MM.1S (cell line): ENCODE measurements around the gene SAXO2.
"Not testable (repeated sequence)": the region's sequence is repeated elsewhere in the genome, so short reads cannot be mapped to it uniquely, and the experiment has no call there.

ENCODE experiments used
- DNase-seq: peaks from one replicate; pipeline ENCODE4 v3.0.0-alpha.2; 2015
- H2AFZ ChIP-seq: fragments of 300-600 bp; sonication (generic); 2 replicates; pipeline ENCODE4 v1.6.0; 2016; ENCODE audit warnings: antibody characterized with exemption, low read length
- H3F3A ChIP-seq: fragments of 300-600 bp; sonication (generic); 2 replicates; pipeline ENCODE4 v1.6.1; 2016; ENCODE audit warnings: mild to moderate bottlenecking, antibody characterized with exemption, low read length, moderate library complexity, mixed read lengths; ENCODE audit not compliant: insufficient read depth
- H3K27ac ChIP-seq: fragments of 300-600 bp; sonication (generic); 2 replicates; pipeline ENCODE4 v1.5.1; 2016; ENCODE audit warnings: mild to moderate bottlenecking, low read length
- H3K27me3 ChIP-seq: fragments of 300-600 bp; sonication (generic); replicated peaks from 2 replicates; pipeline ENCODE4 v1.6.0; 2016; ENCODE audit warnings: low read length; ENCODE audit not compliant: insufficient read depth
- H3K36me3 ChIP-seq: fragments of 300-600 bp; sonication (generic); replicated peaks from 2 replicates; pipeline ENCODE4 v1.6.1; 2016; ENCODE audit warnings: mild to moderate bottlenecking, low read length, mixed read lengths; ENCODE audit not compliant: insufficient read depth
- H3K4me1 ChIP-seq: fragments of 300-600 bp; sonication (generic); 2 replicates; pipeline ENCODE4 v1.6.1; 2016; ENCODE audit warnings: low read length, mixed read lengths
- H3K4me2 ChIP-seq: fragments of 300-600 bp; sonication (generic); 2 replicates; pipeline ENCODE4 v1.6.0; 2016; ENCODE audit warnings: low read depth, low read length
- H3K4me3 ChIP-seq: fragments of 300-600 bp; sonication (generic); 2 replicates; pipeline ENCODE4 v1.5.1; 2016; ENCODE audit warnings: low read length, mixed read lengths
- H3K79me2 ChIP-seq: fragments of 300-600 bp; sonication (generic); 2 replicates; pipeline ENCODE4 v1.6.1; 2016; ENCODE audit warnings: mixed run types, low read length, mixed read lengths
- H3K9ac ChIP-seq: fragments of 300-600 bp; sonication (generic); 2 replicates; pipeline ENCODE4 v1.6.1; 2016; ENCODE audit warnings: low read length, mixed read lengths
- H3K9me2 ChIP-seq: fragments of 300-600 bp; sonication (generic); replicated peaks from 2 replicates; pipeline ENCODE4 v1.6.1; 2016; ENCODE audit warnings: mild to moderate bottlenecking, low read length, mixed read lengths; ENCODE audit not compliant: insufficient read depth
- H3K9me3 ChIP-seq: fragments of 300-600 bp; sonication (generic); replicated peaks from 2 replicates; pipeline ENCODE4 v1.6.1; 2016; ENCODE audit warnings: mild to moderate bottlenecking, low read length, mixed read lengths; ENCODE audit not compliant: insufficient read depth
- H4K20me1 ChIP-seq: fragments of 300-600 bp; sonication (generic); 2 replicates; pipeline ENCODE4 v1.6.1; 2016; ENCODE audit warnings: mild to moderate bottlenecking, low read length, moderate library complexity, mixed read lengths; ENCODE audit not compliant: insufficient read depth

Gene SAXO2

GRCh38 chr15:82333603-82334553, 71.3 kb downstream of the SAXO2 start:
- not testable (repeated sequence) for H3K27me3 ChIP-seq, H3K4me3 ChIP-seq, H3K9ac ChIP-seq, H3K4me1 ChIP-seq, DNase-seq, H2AFZ ChIP-seq, H3K9me2 ChIP-seq, H4K20me1 ChIP-seq, H3K4me2 ChIP-seq, H3K9me3 ChIP-seq, H3K36me3 ChIP-seq, H3K79me2 ChIP-seq, H3F3A ChIP-seq, H3K27ac ChIP-seq
